Naive thymus-derived CD4-positive, alpha-beta T cell (primary cell): Measurements from ENCODE around the gene ARMC8. TPM values are rescaled to one million over a fixed set of nuclear protein-coding genes. Genes with fewer than 3 reads are reported as not detected.

Experiments used
- ATAC-seq: fragments of 150-1000 bp; cut with Tn5 transposase; 2 replicates; pipeline ENCODE4 v1.10.0; 2021; ENCODE audit warnings: mild to moderate bottlenecking, moderate library complexity
- CTCF ChIA-PET: fragments of 350-600 bp; sonication (Branson Sonifier 250); formaldehyde crosslinking; loops from one replicate; lab custom pipeline; 2021; ENCODE audit warnings: antibody characterized with exemption; lab: Charles Lee
- POLR2A ChIA-PET: fragments of 350-600 bp; sonication (Branson Sonifier 250); formaldehyde crosslinking; loops from one replicate; lab custom pipeline; 2021; ENCODE audit warnings: antibody characterized with exemption, inconsistent platforms; lab: Charles Lee
- DNase-seq, 9 donors: peaks; one replicate each; pipeline versions ENCODE4 v3.0.0 to v3.0.0-alpha.2; 2020 to 2022; ENCODE audit warnings: mixed read lengths in 1 of 9
- H3K27ac ChIP-seq: one replicate; pipeline ENCODE4 v1.7.0; 2013; ENCODE audit warnings: mild to moderate bottlenecking, low read depth, low read length, moderate library complexity
- H3K27me3 ChIP-seq, 2 donors: one replicate each; pipeline ENCODE4 v1.7.0; 2013; ENCODE audit warnings: low read length in 2 of 2, mild to moderate bottlenecking in 2 of 2, moderate library complexity in 2 of 2; ENCODE audit not compliant: control insufficient read depth in 2 of 2, insufficient read depth in 2 of 2
- H3K36me3 ChIP-seq, 3 experiments: 1 replicate in 2 of 3; 2 replicates in 1 of 3; pipeline ENCODE4 v1.7.0; 2013; ENCODE audit warnings: low read length in 3 of 3, mild to moderate bottlenecking in 3 of 3, moderate library complexity in 1 of 3; ENCODE audit not compliant: insufficient read depth in 3 of 3, control insufficient read depth in 2 of 3
- H3K4me1 ChIP-seq, 2 donors: one replicate each; pipeline ENCODE4 v1.7.0; 2013; ENCODE audit warnings: low read length in 2 of 2, mild to moderate bottlenecking in 2 of 2, moderate library complexity in 1 of 2; ENCODE audit not compliant: control insufficient read depth in 2 of 2, insufficient read depth in 2 of 2
- H3K4me3 ChIP-seq: 2 replicates; pipeline ENCODE4 v1.7.0; 2013; ENCODE audit warnings: mild to moderate bottlenecking, low read length
- H3K9me3 ChIP-seq, 3 experiments: 1 replicate in 2 of 3; 2 replicates in 1 of 3; pipeline ENCODE4 v1.7.0; 2013; ENCODE audit warnings: low read length in 3 of 3; ENCODE audit not compliant: control insufficient read depth in 2 of 3
- H3K27ac Mint-ChIP-seq, 9 donors: one replicate each; pipeline ENCODE4 v1.8.0; 2020 to 2022; ENCODE audit warnings: mixed read lengths in 9 of 9, mild to moderate bottlenecking in 8 of 9, moderate library complexity in 5 of 9, inconsistent platforms in 2 of 9
- H3K27me3 Mint-ChIP-seq, 5 donors: one replicate each; pipeline ENCODE4 v1.8.0; 2021 to 2022; ENCODE audit warnings: mixed read lengths in 5 of 5, mild to moderate bottlenecking in 1 of 5
- H3K36me3 Mint-ChIP-seq, 5 donors: one replicate each; pipeline ENCODE4 v1.8.0; 2020 to 2022; ENCODE audit warnings: mixed read lengths in 5 of 5, mild to moderate bottlenecking in 3 of 5, inconsistent platforms in 1 of 5
- H3K4me1 Mint-ChIP-seq, 7 donors: one replicate each; pipeline ENCODE4 v1.8.0; 2020 to 2022; ENCODE audit warnings: mixed read lengths in 7 of 7, mild to moderate bottlenecking in 3 of 7, inconsistent platforms in 1 of 7
- H3K4me3 Mint-ChIP-seq, 10 donors: one replicate each; pipeline ENCODE4 v1.8.0; 2020 to 2022; ENCODE audit warnings: mild to moderate bottlenecking in 10 of 10, mixed read lengths in 10 of 10, moderate library complexity in 6 of 10, inconsistent platforms in 2 of 10
- H3K9me3 Mint-ChIP-seq, 11 donors: one replicate each; pipeline ENCODE4 v1.8.0; 2020 to 2022; ENCODE audit warnings: mixed read lengths in 11 of 11, mild to moderate bottlenecking in 4 of 11, inconsistent platforms in 1 of 11, moderate library complexity in 1 of 11
- intact Hi-C, 2 donors: fragments of 100-400 bp; cut with micrococcal nuclease; formaldehyde crosslinking; loops; one replicate each; pipeline ENCODE4 v1.15.1; 2023
- polyA plus RNA-seq, 2 donors: library from polyadenylated mRNA; unstranded; fragments of 300-500 nt; fragmentation: Illumina TruSeq; gene quantifications; one replicate each; pipeline ENCODE4 v1.2.3, GENCODE V29; 2021
- total RNA-seq, 6 experiments: library from RNA in 5 of 6; stranded (reverse) in 5 of 6; gene quantifications; 1 replicate in 5 of 6; 2 replicates in 1 of 6; pipeline ENCODE4 v1.2.3 and lab custom pipeline; 2021 to 2026

ARMC8 gene
- total and polyA plus RNA-seq, 7 experiments from 2014 or later, result 43.3 to 72.3 (median 65.2) TPM

- no peaks in the 10 kb centered on the region for H3K4me1 Mint-ChIP-seq
- peaks cover 0 to 3% (median 0%) of the 10 kb centered on the region in 5 donors for H3K27me3 Mint-ChIP-seq
- intact Hi-C loops, result no loop called here
- ATAC-seq, result no peak
- Histone ChIP-seq H3K27ac (no peak overlapping the region), H3K9me3 (no peaks in the 10 kb centered on the region), H3K27me3 (no peaks in the 10 kb centered on the region), H3K4me1 (no peaks in the 10 kb centered on the region), H3K36me3 (no peaks in the 10 kb centered on the region), H3K4me3 (no peak overlapping the region)
- ChIA-PET POLR2A (no interaction called here), CTCF (no interaction called here)
- H3K4me3 Mint-ChIP-seq, result no peak overlapping the region
- peaks cover 0 to 3% (median 0%) of the 10 kb centered on the region in 11 donors for H3K9me3 Mint-ChIP-seq
- DNase-seq, result no peak
- no peaks in the 10 kb centered on the region for H3K36me3 Mint-ChIP-seq
- H3K27ac Mint-ChIP-seq, result no peak overlapping the region
Measured at GRCh38 chr3:138340511-138340910, 153.4 kb downstream of the ARMC8 start.

DNA sequence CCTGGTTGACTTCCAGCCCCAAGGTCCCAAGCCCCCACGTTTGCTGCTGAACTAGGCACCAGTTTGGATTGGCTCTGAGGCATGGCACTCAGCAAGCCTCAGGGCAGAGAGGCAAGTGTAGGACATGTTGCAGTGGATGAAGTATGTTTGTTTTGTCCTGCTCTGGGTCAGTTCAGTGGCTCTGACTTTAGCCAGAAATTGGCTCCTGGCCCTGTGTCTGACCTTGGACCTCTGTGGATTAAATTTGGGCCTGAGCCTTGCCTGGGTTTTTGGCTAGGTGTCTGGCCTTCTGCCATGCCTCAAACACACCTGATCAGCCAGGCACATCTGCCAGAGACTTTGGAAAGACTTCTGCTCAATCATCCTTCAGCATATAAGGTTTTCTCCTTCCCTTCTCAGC is 157.7 kb downstream of the ARMC8 start:
- no peak for DNase-seq
- Mint-ChIP-seq H3K27me3 (peaks cover 26 to 29% (median 26%) of the 10 kb centered on the region in 5 donors), H3K27ac (no peak overlapping the region), H3K36me3 (peaks cover 0 to 7% (median 0%) of the 10 kb centered on the region in 5 donors), H3K4me3 (no peak overlapping the region), H3K9me3 (peaks cover 0 to 6% (median 0%) of the 10 kb centered on the region in 11 donors), H3K4me1 (peaks cover 0 to 11% (median 9%) of the 10 kb centered on the region in 7 donors)
- ChIA-PET POLR2A (no interaction called here), CTCF (interaction anchor here (0.5 to 0.7 kb wide), 2 partner anchors 131 to 567 kb away, joined by 3 to 9 read pairs; no protein-coding TSS in a partner anchor)
- H3K4me3 ChIP-seq, result no peak overlapping the region
- H3K27me3 ChIP-seq, result no peaks in the 10 kb centered on the region
- H3K4me1 ChIP-seq, result no peaks in the 10 kb centered on the region
- no peaks in the 10 kb centered on the region for H3K36me3 ChIP-seq
- H3K27ac ChIP-seq, result no peak overlapping the region
- intact Hi-C loops, result no loop called here
- no peaks in the 10 kb centered on the region for H3K9me3 ChIP-seq
- ATAC-seq, result no peak

Other genes with a start within 250 kb of the ARMC8 start
- gene CLDN18, start 177.1 kb upstream of the ARMC8 start, total RNA-seq, result not detected
- not detected for gene CLDN18, start 177.1 kb upstream of the ARMC8 start, polyA plus RNA-seq
- under 1 TPM in 1 of 5 experiments, not detected in 4; 0.15 TPM for gene DZIP1L, start 71.7 kb upstream of the ARMC8 start, total RNA-seq
- not detected for gene DZIP1L, start 71.7 kb upstream of the ARMC8 start, polyA plus RNA-seq
- gene A4GNT, start 54.9 kb upstream of the ARMC8 start, total RNA-seq, result not detected
- gene A4GNT, start 54.9 kb upstream of the ARMC8 start, polyA plus RNA-seq, result not detected
- gene DBR1, start 12.4 kb upstream of the ARMC8 start, total RNA-seq, result 10 to 100 TPM; 15.4 to 28.2 (median 20.8) TPM
- gene DBR1, start 12.4 kb upstream of the ARMC8 start, polyA plus RNA-seq, result 10 to 100 TPM; 14.7 to 23.2 TPM
- 1 to 10 TPM in 2 of 5 experiments, under 1 TPM in 2, not detected in 1; 0.69 to 2.0 (median 1.2) TPM for gene NME9, start 142.6 kb downstream of the ARMC8 start, total RNA-seq
- gene NME9, start 142.6 kb downstream of the ARMC8 start, polyA plus RNA-seq, result under 1 TPM; 0.52 to 0.71 TPM
- 1 to 10 TPM in 2 of 5 experiments, under 1 TPM in 3; 0.05 to 4.9 (median 0.80) TPM for gene MRAS, start 161.3 kb downstream of the ARMC8 start, total RNA-seq
- gene MRAS, start 161.3 kb downstream of the ARMC8 start, polyA plus RNA-seq, result not detected
- gene ESYT3, start 247.3 kb downstream of the ARMC8 start, total RNA-seq, result under 1 TPM in 2 of 5 experiments, not detected in 3; 0.32 to 0.41 TPM
- gene ESYT3, start 247.3 kb downstream of the ARMC8 start, polyA plus RNA-seq, result under 1 TPM in 1 of 2 donors, not detected in 1; 0.14 TPM